OCI-LY3 (cell line): Measurements from ENCODE around the gene COL4A1.

Source experiments
- CTCF ChIP-seq: fragments of 200-600, 300-600 bp; sonication (generic); IDR thresholded peaks from 2 replicates; pipeline ENCODE4 v1.5.1; 2014; ENCODE audit warnings: antibody characterized with exemption, low read length, low read depth
- EZH2phosphoT487 ChIP-seq: fragments of 200-600 bp; shearing (Covaris generic); IDR thresholded peaks from 2 replicates; pipeline ENCODE4 v1.6.1; 2018; ENCODE audit warnings: antibody characterized with exemption, mixed run types, low read depth

GRCh38 chr13:110185696-110186095, 121.3 kb downstream of the COL4A1 start:
- TF ChIP-seq CTCF (no peak), EZH2phosphoT487 (no peak)
